ENCODE data around the gene HOXD12.

Gene HOXD12, protein sequence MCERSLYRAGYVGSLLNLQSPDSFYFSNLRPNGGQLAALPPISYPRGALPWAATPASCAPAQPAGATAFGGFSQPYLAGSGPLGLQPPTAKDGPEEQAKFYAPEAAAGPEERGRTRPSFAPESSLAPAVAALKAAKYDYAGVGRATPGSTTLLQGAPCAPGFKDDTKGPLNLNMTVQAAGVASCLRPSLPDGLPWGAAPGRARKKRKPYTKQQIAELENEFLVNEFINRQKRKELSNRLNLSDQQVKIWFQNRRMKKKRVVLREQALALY

GRCh38 chr2:176099728-176100546 is at the start of gene HOXD12:
HOXD12 (plus strand) TSS chr2:176099795; CDS start chr2:176099802, 7 bp downstream.
- no peak for DNase-seq

DNA sequence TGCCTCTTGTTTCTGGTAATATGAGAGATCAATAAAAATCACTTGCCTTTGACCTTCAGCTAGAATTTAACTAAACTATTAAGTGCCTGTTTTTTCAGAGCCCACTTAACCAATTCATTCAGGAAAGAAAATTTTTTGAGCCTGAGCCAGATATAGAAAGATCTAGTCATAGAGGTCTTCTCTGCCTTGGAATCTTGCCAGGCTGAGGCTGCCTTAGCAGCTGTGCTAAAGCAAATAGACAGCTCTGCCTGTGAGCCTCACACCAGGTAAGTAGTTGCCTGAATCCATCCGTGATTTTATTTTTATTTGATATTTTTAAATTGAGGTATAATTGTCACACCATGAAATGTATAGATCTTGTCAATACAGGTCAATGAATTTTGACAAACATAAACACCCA is 43.2 kb upstream of the HOXD12 start:
- no peak for DNase-seq

- no peak for DNase-seq
These were observed 35.6 kb upstream of the HOXD12 start for GRCh38 chr2:176063958-176064357.

- no peak for DNase-seq
These were observed 32.7 kb upstream of the HOXD12 start for GRCh38 chr2:176066645-176067588.

DNA sequence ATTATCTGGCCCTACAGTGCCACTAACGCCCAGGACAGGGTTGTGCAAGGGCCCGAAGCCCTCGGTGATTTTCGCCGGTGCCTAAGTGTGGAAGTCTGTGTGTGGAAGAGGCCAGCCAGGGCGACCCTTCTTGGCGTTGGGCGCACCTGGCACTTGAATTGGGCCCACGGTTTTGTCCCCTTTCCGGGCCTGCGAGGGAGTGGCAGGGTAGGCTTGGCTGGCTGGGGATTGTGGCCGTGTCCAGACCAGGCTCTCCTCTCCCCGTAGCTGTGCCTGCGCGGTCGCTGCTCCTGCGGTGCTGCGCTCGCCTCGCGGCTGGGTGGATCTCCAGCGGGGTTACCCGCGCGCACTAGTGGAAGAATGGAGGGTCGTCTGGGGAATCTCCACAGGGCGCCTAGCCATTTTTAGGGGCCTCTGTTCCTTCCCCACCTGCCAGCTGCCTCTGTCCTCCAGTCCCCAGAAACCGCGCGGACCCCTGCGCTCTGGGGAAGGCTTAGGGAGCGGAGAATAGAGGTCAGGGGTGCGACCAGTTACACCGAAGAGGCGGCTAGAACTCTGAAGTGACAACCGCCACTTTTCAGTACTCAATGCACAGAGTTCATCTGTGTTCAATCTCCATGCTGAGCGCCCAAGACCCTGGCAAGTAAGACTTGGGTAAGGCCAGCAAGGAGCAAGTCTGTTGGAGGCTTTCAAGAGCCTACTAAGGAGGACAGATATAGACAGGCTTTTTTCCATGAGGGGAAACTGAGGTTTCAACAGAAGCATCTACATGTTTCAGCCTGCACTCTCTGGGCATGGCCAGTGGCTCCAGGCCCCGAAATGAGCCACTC is 31.8 kb upstream of the HOXD12 start:
- DNase-seq: no peak

- no peak for DNase-seq
These were observed 31.2 kb upstream of the HOXD12 start for GRCh38 chr2:176068419-176068832.

GRCh38 chr2:176071330-176072291 is 28.0 kb upstream of the HOXD12 start:
- DNase-seq: no peak

GRCh38 chr2:176072292-176072669 is 27.3 kb upstream of the HOXD12 start:
- DNase-seq: no peak

- no peak for DNase-seq
These were observed 26.4 kb upstream of the HOXD12 start for GRCh38 chr2:176072951-176073904.

DNA sequence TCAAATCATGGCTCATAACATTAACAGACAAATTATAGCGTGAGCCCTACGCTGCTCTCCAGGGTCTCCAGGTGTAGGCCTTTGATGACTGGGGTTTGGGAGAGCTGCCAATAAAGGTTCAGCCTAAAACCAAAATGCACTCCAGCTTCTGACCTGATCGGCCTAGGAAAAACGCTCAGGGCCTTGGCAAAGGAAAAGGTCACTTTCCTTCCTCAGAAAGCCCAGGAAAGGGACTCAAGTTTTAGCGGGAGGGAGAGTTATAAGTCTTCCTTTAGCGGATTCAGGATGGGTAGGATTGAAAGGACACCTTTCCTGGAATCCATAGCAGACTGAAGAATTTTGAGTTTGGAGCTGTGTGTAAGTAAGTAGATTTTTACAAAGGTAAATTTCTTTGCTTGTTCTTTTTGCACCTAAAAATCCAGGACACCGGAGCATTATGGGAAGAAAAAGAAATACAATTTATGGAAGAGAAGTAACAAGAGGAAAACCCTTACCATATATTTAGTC is 24.6 kb upstream of the HOXD12 start:
- DNase-seq: no peak

- no peak for DNase-seq
These were observed 24.1 kb upstream of the HOXD12 start for GRCh38 chr2:176075481-176075880.

- no peak for DNase-seq
These were observed 23.5 kb upstream of the HOXD12 start for GRCh38 chr2:176076063-176076462.

DNA sequence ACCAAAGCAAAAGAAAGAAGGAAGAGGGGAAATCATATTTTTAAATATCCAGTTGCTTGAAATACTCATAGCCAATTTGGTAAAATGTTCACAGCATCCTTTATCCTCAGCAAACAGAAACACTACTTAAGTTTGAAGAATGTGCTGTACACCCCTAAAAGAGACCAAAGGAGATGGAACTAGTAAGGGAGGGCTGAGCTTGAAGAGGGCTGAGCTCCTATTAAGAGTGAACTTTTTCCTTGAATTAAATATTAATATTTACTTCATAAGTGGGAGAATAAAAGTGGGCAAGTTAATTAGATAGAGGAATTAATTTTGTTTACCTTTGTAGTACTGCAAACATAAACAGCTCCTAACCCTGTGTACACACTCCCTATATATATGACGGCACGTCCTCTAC is 22.8 kb upstream of the HOXD12 start:
- no peak for DNase-seq

DNA sequence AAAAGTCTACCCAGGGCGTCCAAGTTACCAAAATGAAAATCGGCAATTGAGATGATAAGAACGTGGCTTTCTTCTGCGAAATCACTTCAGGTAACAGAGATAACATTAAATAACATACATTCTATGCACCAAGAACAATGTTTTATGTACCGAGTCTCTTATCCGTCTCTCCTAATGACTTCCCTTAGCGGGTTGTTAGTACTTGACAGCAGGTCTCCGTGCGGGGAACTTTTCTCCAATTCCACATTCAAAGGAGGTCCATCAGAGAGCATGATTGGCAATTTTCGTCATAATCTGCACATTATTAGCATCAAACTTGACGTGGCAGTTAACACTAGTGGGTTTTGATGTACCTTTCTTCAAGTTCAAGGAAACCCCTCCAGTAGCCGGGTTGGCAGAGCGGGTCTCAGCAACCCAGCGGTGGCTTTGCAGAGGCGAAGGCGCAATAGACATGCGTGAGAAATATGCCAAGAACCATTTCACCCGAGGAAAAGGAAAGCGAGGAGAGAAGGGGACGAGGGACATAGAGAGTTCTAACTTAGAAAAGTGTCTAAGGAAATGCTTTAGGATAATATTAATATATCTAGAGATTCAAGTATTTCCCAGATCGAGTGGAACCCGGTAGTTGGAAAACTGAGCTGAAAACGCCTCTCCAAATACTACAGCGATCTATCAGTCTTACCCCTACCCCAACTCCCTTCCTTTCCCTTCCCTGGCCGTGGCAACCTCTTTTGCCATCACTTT is 20.9 kb upstream of the HOXD12 start:
- DNase-seq: no peak

DNA sequence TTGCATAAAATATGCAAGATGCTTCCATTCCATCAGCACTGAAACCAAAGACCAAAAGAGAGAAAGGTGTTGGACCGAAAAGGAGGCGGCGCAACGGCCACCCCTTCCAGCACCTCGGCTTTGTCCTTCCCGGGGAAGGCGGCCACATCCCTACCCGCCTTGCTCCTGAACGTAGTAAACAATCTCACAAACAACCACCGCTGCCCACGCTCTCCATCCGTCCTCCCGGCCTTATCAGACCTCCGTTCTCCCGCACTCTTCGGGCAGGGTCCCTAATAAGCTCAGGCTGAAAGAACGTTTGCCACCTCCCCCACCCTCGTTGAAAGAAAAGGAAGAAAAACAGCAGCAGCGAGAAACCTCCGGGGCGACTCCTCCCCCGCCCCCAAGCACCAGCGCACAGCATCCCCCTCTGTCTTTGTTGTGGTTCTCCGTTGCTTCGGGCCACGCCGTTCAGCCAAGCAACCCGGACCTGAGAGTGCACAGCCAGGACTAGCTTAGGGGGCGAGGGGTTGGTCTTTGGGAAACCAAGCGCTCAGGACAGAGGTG is 20.2 kb upstream of the HOXD12 start:
- no peak for DNase-seq

GRCh38 chr2:176079831-176080539 is 19.6 kb upstream of the HOXD12 start:
- DNase-seq: no peak

- DNase-seq: no peak
These were observed 18.8 kb upstream of the HOXD12 start for GRCh38 chr2:176080540-176081375.

Data from Kasumi-1 (cell line).